IMR-90 (cell line): ENCODE results near the gene BACE1-AS. TPM values are rescaled to one million over a fixed set of nuclear protein-coding genes. Genes with fewer than 3 reads are reported as not detected.

Experiments
- ATAC-seq: fragments of 200-7000 bp; cut with Tn5 transposase; 2 replicates; pipeline ENCODE4 v1.9.1; 2020; ENCODE audit warnings: low read depth, mild to moderate bottlenecking, moderate library complexity
- BruUV-seq: library from RNA; stranded (reverse); fragments of 400-500 nt; replicated peaks from 2 replicates; lab custom pipeline; 2021; lab: Mats Ljungman, UMichigan
- CTCF ChIA-PET: fragments of 300-600 bp; formaldehyde crosslinking; extraction: SDS; loops from one replicate; lab custom pipeline; 2021; ENCODE audit warnings: antibody characterized with exemption; lab: Yijun Ruan, JAX
- POLR2A ChIA-PET: fragments of 300-600 bp; sonication (Branson Sonifier 250); formaldehyde crosslinking; loops from one replicate; lab custom pipeline; 2022; ENCODE audit warnings: antibody characterized with exemption; ENCODE audit not compliant: unreplicated experiment; lab: Charles Lee
- DNase-seq: peaks from one replicate; pipeline ENCODE4 v3.0.0; 2013
- H2AFZ ChIP-seq: replicated peaks from 2 replicates; pipeline ENCODE3; 2013; ENCODE audit warnings: low read length, mild to moderate bottlenecking; ENCODE audit not compliant: poor library complexity
- H2AK5ac ChIP-seq: 2 replicates; pipeline ENCODE4 v1.6.1; 2013; ENCODE audit warnings: low read depth, low read length, inconsistent platforms
- H2AK9ac ChIP-seq: replicated peaks from 2 replicates; pipeline ENCODE3; 2013; ENCODE audit warnings: mild to moderate bottlenecking, low read depth, low read length, moderate library complexity; ENCODE audit not compliant: poor library complexity
- H2BK120ac ChIP-seq: 2 replicates; pipeline ENCODE4 v1.6.1; 2013; ENCODE audit warnings: low read depth, low read length, inconsistent platforms
- H2BK15ac ChIP-seq: 3 replicates; pipeline ENCODE4 v1.6.1; 2013; ENCODE audit warnings: low read depth, low read length, inconsistent platforms
- H2BK20ac ChIP-seq: 2 replicates; pipeline ENCODE4 v1.6.1; 2013; ENCODE audit warnings: low read depth, mild to moderate bottlenecking, inconsistent platforms, low read length, moderate library complexity
- H2BK5ac ChIP-seq: 2 replicates; pipeline ENCODE4 v1.6.1; 2013; ENCODE audit warnings: mild to moderate bottlenecking, low read depth, low read length, inconsistent platforms; ENCODE audit not compliant: poor library complexity, severe bottlenecking
- H3K14ac ChIP-seq: replicated peaks from 2 replicates; pipeline ENCODE4 v1.6.1; 2013; ENCODE audit warnings: low read depth, low read length, inconsistent platforms
- H3K18ac ChIP-seq: 2 replicates; pipeline ENCODE4 v1.6.1; 2013; ENCODE audit warnings: low read depth, low read length, control low read depth
- H3K23ac ChIP-seq: 2 replicates; pipeline ENCODE4 v1.6.1; 2013; ENCODE audit warnings: low read depth, low read length, inconsistent platforms
- H3K27ac ChIP-seq: 2 replicates; pipeline ENCODE4 v1.5.1; 2013; ENCODE audit warnings: mild to moderate bottlenecking, control low read depth, low read length; ENCODE audit not compliant: insufficient read depth
- H3K27me3 ChIP-seq: 2 replicates; pipeline ENCODE4 v1.6.1; 2013; ENCODE audit warnings: low read length; ENCODE audit not compliant: control insufficient read depth, insufficient read depth
- H3K36me3 ChIP-seq: 2 replicates; pipeline ENCODE4 v1.6.1; 2013; ENCODE audit warnings: low read length, mixed read lengths; ENCODE audit not compliant: control insufficient read depth, insufficient read depth
- H3K4ac ChIP-seq: 2 replicates; pipeline ENCODE4 v1.6.1; 2013; ENCODE audit warnings: low read depth, low read length, inconsistent platforms
- H3K4me1 ChIP-seq: 2 replicates; pipeline ENCODE4 v1.6.1; 2013; ENCODE audit warnings: low read length, mixed read lengths; ENCODE audit not compliant: control insufficient read depth, insufficient read depth
- H3K4me2 ChIP-seq: 2 replicates; pipeline ENCODE4 v1.6.1; 2013; ENCODE audit warnings: low read depth, mild to moderate bottlenecking, control low read depth, low read length, moderate library complexity
- H3K4me3 ChIP-seq: 2 replicates; pipeline ENCODE4 v1.5.1; 2013; ENCODE audit warnings: low read depth, mild to moderate bottlenecking, control low read depth, low read length, moderate library complexity; ENCODE audit not compliant: insufficient read depth
- H3K56ac ChIP-seq: 2 replicates; pipeline ENCODE4 v1.6.1; 2013; ENCODE audit warnings: low read length, inconsistent platforms; ENCODE audit not compliant: insufficient read depth; ENCODE audit errors: extremely low read depth
- H3K79me1 ChIP-seq, 2 experiments: 2 replicates each; pipeline ENCODE4 v1.6.1; 2013; ENCODE audit warnings: low read length in 2 of 2, inconsistent platforms in 1 of 2, low read depth in 1 of 2
- H3K9ac ChIP-seq: 2 replicates; pipeline ENCODE4 v1.6.1; 2013; ENCODE audit warnings: low read depth, low read length, control low read depth
- H3K9me1 ChIP-seq: 2 replicates; pipeline ENCODE4 v1.6.1; 2013; ENCODE audit warnings: low read length, inconsistent platforms; ENCODE audit not compliant: insufficient read depth
- H3K9me3 ChIP-seq: 2 replicates; pipeline ENCODE4 v1.6.1; 2013; ENCODE audit warnings: low read length; ENCODE audit not compliant: control insufficient read depth, insufficient read depth
- H4K20me1 ChIP-seq: 2 replicates; pipeline ENCODE4 v1.6.1; 2013; ENCODE audit warnings: low read length, inconsistent platforms; ENCODE audit not compliant: insufficient read depth
- H4K5ac ChIP-seq: 2 replicates; pipeline ENCODE4 v1.6.1; 2013; ENCODE audit warnings: mild to moderate bottlenecking, low read depth, low read length, control low read depth
- H4K8ac ChIP-seq, 2 experiments: 2 replicates each; pipeline ENCODE4 v1.6.1; 2013; ENCODE audit warnings: low read depth in 2 of 2, low read length in 2 of 2, control low read depth in 1 of 2, inconsistent platforms in 1 of 2
- H4K91ac ChIP-seq: 2 replicates; pipeline ENCODE4 v1.6.1; 2013; ENCODE audit warnings: low read depth, low read length, inconsistent platforms; ENCODE audit not compliant: insufficient read depth
- BHLHE40 ChIP-seq: fragments of 150-350 bp; IDR thresholded peaks from 2 replicates; pipeline ENCODE4 v1.6.1; 2016; ENCODE audit warnings: mild to moderate bottlenecking, low read depth, low read length
- CEBPB ChIP-seq: IDR thresholded peaks from 2 replicates; pipeline ENCODE4 v1.6.1; 2012; ENCODE audit warnings: low read depth, low read length, improper control_type of control experiment
- CHD1 ChIP-seq: IDR thresholded peaks from 2 replicates; pipeline ENCODE4 v1.6.1; 2012; ENCODE audit warnings: low read depth, low read length, improper control_type of control experiment
- FOS ChIP-seq: fragments of 150-350 bp; IDR thresholded peaks from 2 replicates; pipeline ENCODE4 v1.6.1; 2016; ENCODE audit warnings: low read depth, low read length
- MAFK ChIP-seq: IDR thresholded peaks from 2 replicates; pipeline ENCODE4 v1.6.1; 2012; ENCODE audit warnings: low read depth, low read length, improper control_type of control experiment
- MAZ ChIP-seq: IDR thresholded peaks from 2 replicates; pipeline ENCODE4 v1.6.1; 2012; ENCODE audit warnings: low read depth, mild to moderate bottlenecking, low read length, improper control_type of control experiment, moderate library complexity, borderline replicate concordance
- MXI1 ChIP-seq: IDR thresholded peaks from 2 replicates; pipeline ENCODE4 v1.6.1; 2012; ENCODE audit warnings: low read depth, mild to moderate bottlenecking, low read length, moderate library complexity, borderline replicate concordance
- NFE2L2 ChIP-seq: fragments of 150-350 bp; IDR thresholded peaks from 2 replicates; pipeline ENCODE4 v1.6.1; 2016; ENCODE audit warnings: low read depth, mild to moderate bottlenecking, low read length
- POLR2A ChIP-seq: IDR thresholded peaks from 2 replicates; pipeline ENCODE4 v1.6.1; 2012; ENCODE audit warnings: mild to moderate bottlenecking, low read depth, low read length
- RAD21 ChIP-seq: IDR thresholded peaks from 2 replicates; pipeline ENCODE4 v1.6.1; 2012; ENCODE audit warnings: low read length, improper control_type of control experiment
- RCOR1 ChIP-seq: IDR thresholded peaks from 2 replicates; pipeline ENCODE4 v1.6.1; 2012; ENCODE audit warnings: mild to moderate bottlenecking, low read length, improper control_type of control experiment; ENCODE audit not compliant: insufficient replicate concordance
- RFX5 ChIP-seq: IDR thresholded peaks from 2 replicates; pipeline ENCODE4 v1.8.0; 2012; ENCODE audit warnings: low read depth, mild to moderate bottlenecking, low read length, moderate library complexity
- SMC3 ChIP-seq: fragments of 150-350 bp; IDR thresholded peaks from 2 replicates; pipeline ENCODE4 v1.6.1; 2016; ENCODE audit warnings: low read depth, mild to moderate bottlenecking, antibody characterized with exemption, low read length, moderate library complexity
- WGBS, 2 experiments: methylation state at CpG; one replicate each; pipeline versions ENCODE4 v1.1.5 to v1.1.7; 2013; ENCODE audit warnings: missing lambda C conversion rate in 2 of 2; ENCODE audit not compliant: insufficient read length in 1 of 2; ENCODE audit errors: extremely low coverage in 2 of 2; 5-methylcytosine and 5-hydroxymethylcytosine counted together
- dilution Hi-C: fragments of 300-500 bp; cut with HindIII; formaldehyde crosslinking; loops from one replicate; pipeline ENCODE4 v1.14.3; 2018; ENCODE audit warnings: low sequenced_read_pairs; ENCODE audit not compliant: unreplicated experiment
- in situ Hi-C: fragments of 300-500 bp; cut with MboI; formaldehyde crosslinking; loops from 3 replicates; pipeline ENCODE4 v1.14.3; 2019; ENCODE audit warnings: low sequenced_read_pairs, inconsistent platforms, mixed read lengths
- intact Hi-C: fragments of 100-400 bp; cut with micrococcal nuclease; formaldehyde crosslinking; loops from 2 replicates; pipeline ENCODE4 v1.10.0; 2022
- polyA plus RNA-seq, 3 experiments: library from polyadenylated mRNA; depleted of rRNA; stranded (reverse); fragments of >200 nt; gene quantifications; 2 replicates each; pipeline ENCODE4 v1.2.3, GENCODE V29; 2012; ENCODE audit warnings: low replicate concordance in 1 of 3
- total RNA-seq: library from RNA; depleted of rRNA; stranded (reverse); fragments of >200 nt; gene quantifications from 2 replicates; pipeline ENCODE4 v1.2.3, GENCODE V29; 2012
- TF ChIP-seq, protein P1 (sequence below): conservative IDR thresholded peaks from 2 replicates; pipeline ENCODE4 v1.5.1; 2012; ENCODE audit warnings: mild to moderate bottlenecking, low read depth, low read length, improper control_type of control experiment
- TF ChIP-seq, protein P2 (sequence below): fragments of 150-350 bp; IDR thresholded peaks from 2 replicates; pipeline ENCODE4 v1.6.1; 2017; ENCODE audit warnings: mild to moderate bottlenecking, antibody characterized with exemption, low read length, low read depth
- TF ChIP-seq, protein P3 (sequence below): fragments of 150-350 bp; IDR thresholded peaks from 2 replicates; pipeline ENCODE4 v1.6.1; 2016; ENCODE audit warnings: low read depth, mild to moderate bottlenecking, low read length, moderate library complexity, borderline replicate concordance

Gene BACE1-AS
- total and polyA plus RNA-seq, 2 of the 4 experiments (the other 2 are of a cell fraction) = 2.7 to 2.9 TPM

DNA sequence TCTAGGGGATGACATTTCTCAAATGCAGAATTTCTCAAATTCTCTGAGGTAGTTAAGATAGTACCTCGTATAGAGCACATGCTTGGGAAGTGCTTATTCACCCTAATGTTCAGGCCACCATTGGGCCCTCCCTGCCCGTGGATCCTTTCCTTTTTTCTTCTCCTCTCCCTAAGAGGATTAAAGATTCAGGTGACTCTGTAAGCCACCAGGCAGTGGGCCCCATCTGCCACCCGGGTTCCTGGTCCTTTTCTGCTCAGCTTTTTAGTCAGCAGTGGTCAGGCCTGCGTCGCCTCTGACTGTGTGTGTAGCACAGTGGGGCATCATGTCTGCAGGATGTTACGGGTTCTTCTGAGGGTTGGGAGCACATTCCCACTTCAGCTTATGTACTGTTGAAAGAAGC is 43.8 kb downstream of the BACE1-AS start:
- DNase-seq (no peak), ATAC-seq (no peak)
- 100% methylated on average over 1 of the region's 6 CpGs; no CpG with 5 or more reads in 1 of the 2 experiments for WGBS, 2 experiments
- Histone ChIP-seq H3K79me1 (peaks cover 20 to 46% of the 10 kb centered on the region in 2 experiments), H3K9ac (no peak overlapping the region), H3K27me3 (no peaks in the 10 kb centered on the region), H2BK15ac (no peak overlapping the region), H3K18ac (no peak overlapping the region), H3K56ac (no peak overlapping the region), H4K91ac (no peak overlapping the region), H4K8ac (no peak overlapping the region), H2BK20ac (no peak overlapping the region), H3K9me1 (peaks cover 3% of the 10 kb centered on the region; the same call in 1 of the 2 replicates), H2BK120ac (no peak overlapping the region), H3K27ac (no peak overlapping the region), H2AK5ac (no peak overlapping the region), H2AFZ (no peak overlapping the region), H3K4me1 (no peaks in the 10 kb centered on the region; the same call in none of the 2 replicates), H3K36me3 (peaks cover 9% of the 10 kb centered on the region), H3K9me3 (no peaks in the 10 kb centered on the region), H3K4me3 (no peak overlapping the region), H3K23ac (no peak overlapping the region), H2BK5ac (no peak overlapping the region), H3K14ac (no peak overlapping the region), H3K4me2 (no peak overlapping the region), H4K5ac (no peak overlapping the region), H4K20me1 (peaks cover 4% of the 10 kb centered on the region), H2AK9ac (no peak overlapping the region), H3K4ac (no peak overlapping the region)
- no peak for TF ChIP-seq MXI1
- no peak for TF ChIP-seq SMC3
- TF ChIP-seq FOS = no peak
- TF ChIP-seq CEBPB = no peak
- TF ChIP-seq CHD1 = no peak
- TF ChIP-seq BHLHE40 = no peak
- TF ChIP-seq NFE2L2 = no peak
- TF ChIP-seq MAZ = no peak
- no peak for TF ChIP-seq RFX5
- TF ChIP-seq, protein P1, sequence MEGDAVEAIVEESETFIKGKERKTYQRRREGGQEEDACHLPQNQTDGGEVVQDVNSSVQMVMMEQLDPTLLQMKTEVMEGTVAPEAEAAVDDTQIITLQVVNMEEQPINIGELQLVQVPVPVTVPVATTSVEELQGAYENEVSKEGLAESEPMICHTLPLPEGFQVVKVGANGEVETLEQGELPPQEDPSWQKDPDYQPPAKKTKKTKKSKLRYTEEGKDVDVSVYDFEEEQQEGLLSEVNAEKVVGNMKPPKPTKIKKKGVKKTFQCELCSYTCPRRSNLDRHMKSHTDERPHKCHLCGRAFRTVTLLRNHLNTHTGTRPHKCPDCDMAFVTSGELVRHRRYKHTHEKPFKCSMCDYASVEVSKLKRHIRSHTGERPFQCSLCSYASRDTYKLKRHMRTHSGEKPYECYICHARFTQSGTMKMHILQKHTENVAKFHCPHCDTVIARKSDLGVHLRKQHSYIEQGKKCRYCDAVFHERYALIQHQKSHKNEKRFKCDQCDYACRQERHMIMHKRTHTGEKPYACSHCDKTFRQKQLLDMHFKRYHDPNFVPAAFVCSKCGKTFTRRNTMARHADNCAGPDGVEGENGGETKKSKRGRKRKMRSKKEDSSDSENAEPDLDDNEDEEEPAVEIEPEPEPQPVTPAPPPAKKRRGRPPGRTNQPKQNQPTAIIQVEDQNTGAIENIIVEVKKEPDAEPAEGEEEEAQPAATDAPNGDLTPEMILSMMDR = no peak
- TF ChIP-seq, protein P2, sequence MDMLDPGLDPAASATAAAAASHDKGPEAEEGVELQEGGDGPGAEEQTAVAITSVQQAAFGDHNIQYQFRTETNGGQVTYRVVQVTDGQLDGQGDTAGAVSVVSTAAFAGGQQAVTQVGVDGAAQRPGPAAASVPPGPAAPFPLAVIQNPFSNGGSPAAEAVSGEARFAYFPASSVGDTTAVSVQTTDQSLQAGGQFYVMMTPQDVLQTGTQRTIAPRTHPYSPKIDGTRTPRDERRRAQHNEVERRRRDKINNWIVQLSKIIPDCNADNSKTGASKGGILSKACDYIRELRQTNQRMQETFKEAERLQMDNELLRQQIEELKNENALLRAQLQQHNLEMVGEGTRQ = no peak
- TF ChIP-seq POLR2A = no peak
- TF ChIP-seq RAD21 = no peak
- no peak for TF ChIP-seq RCOR1
- TF ChIP-seq, protein P3, sequence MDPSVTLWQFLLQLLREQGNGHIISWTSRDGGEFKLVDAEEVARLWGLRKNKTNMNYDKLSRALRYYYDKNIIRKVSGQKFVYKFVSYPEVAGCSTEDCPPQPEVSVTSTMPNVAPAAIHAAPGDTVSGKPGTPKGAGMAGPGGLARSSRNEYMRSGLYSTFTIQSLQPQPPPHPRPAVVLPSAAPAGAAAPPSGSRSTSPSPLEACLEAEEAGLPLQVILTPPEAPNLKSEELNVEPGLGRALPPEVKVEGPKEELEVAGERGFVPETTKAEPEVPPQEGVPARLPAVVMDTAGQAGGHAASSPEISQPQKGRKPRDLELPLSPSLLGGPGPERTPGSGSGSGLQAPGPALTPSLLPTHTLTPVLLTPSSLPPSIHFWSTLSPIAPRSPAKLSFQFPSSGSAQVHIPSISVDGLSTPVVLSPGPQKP = no peak
- TF ChIP-seq MAFK = no peak
- dilution Hi-C loops = no loop called here
- intact Hi-C loops = no loop called here
- BruUV-seq = no TSS peak
- POLR2A ChIA-PET = no interaction called here
- CTCF ChIA-PET = no interaction called here
- in situ Hi-C loops = no loop called here
